D721Med (cell line): ENCODE results near the gene MIGA2.

Source experiments
- DNase-seq: peaks from one replicate; pipeline ENCODE4 v3.0.0; 2011; ENCODE audit warnings: low spot score; ENCODE audit not compliant: insufficient read length
- FAIRE-seq: peaks from 2 replicates; lab custom pipeline; 2011; peaks lifted over from hg19 to GRCh38; lab: Jason Lieb, UNC
- TF ChIP-seq, protein P1 (sequence below): IDR thresholded peaks from 2 replicates; pipeline ENCODE4 v1.5.1; 2012; ENCODE audit warnings: mild to moderate bottlenecking, control low read depth; ENCODE audit not compliant: insufficient read depth; ENCODE audit errors: missing control alignments

MIGA2 gene

GRCh38 chr9:129080601-129081387, 44.4 kb downstream of the MIGA2 start, which contains the start of gene DOLPP1:
Gene DOLPP1 (plus strand): TSS chr9:129081111. CDS start chr9:129081132, 21 bp downstream.
- DNase-seq (peak; percentile 99), FAIRE-seq (no peak)
- TF ChIP-seq, protein P1, sequence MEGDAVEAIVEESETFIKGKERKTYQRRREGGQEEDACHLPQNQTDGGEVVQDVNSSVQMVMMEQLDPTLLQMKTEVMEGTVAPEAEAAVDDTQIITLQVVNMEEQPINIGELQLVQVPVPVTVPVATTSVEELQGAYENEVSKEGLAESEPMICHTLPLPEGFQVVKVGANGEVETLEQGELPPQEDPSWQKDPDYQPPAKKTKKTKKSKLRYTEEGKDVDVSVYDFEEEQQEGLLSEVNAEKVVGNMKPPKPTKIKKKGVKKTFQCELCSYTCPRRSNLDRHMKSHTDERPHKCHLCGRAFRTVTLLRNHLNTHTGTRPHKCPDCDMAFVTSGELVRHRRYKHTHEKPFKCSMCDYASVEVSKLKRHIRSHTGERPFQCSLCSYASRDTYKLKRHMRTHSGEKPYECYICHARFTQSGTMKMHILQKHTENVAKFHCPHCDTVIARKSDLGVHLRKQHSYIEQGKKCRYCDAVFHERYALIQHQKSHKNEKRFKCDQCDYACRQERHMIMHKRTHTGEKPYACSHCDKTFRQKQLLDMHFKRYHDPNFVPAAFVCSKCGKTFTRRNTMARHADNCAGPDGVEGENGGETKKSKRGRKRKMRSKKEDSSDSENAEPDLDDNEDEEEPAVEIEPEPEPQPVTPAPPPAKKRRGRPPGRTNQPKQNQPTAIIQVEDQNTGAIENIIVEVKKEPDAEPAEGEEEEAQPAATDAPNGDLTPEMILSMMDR: no peak

DNA sequence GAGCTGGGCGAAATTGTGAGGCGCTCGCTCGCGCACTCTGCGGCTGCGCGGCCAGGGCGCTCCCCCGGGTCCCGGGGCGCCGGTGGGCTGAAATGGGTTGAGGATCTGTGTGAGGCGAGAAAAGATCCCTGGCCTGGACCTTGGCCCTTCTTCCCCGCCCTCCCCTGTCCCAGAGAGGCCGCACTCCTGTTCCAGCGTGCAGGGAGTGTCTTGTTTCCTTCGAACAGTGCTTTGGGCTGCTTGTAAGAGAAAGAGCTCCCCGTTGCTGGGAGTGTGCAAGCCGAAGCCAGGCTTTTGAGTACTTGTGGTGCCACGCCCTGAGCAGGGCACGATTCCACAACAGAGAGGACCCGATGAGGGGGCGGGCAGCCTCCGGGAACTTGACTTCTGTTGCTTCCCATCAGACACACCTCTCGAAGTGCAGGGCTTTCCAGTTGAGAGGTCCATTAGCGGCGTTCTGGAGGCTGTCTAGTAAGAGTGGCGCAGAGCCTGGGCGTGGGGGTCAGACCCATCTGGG, 45.0 kb downstream of the MIGA2 start:
- DNase-seq (peak; percentile 85), FAIRE-seq (no peak)

DNA sequence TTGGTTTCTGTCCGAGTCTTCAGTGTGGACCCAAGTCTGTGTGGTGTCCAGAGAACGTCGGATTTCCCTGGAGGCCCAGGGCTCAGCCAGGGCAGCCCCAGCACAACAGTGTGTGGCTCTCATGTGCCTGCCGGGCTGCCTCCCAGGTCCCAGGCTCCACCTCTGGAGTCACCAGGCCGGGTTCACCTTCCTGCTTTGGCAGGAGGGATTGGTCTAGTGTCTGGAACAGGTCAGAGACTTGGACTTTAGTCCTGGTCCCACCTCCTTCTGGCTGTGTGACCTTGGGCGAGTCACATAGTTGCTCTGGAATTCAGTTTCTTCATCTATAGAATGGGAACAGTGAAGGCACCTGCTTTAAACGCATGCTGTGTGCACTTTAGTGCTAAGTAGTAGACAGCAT, 47.7 kb downstream of the MIGA2 start:
- FAIRE-seq: no peak
- no peak for DNase-seq
- TF ChIP-seq, protein P1: no peak

More for the DNA sequence above, 45.0 kb downstream of the MIGA2 start:
- TF ChIP-seq, protein P1: no peak

- TF ChIP-seq, protein P1: no peak
- no peak for DNase-seq
- no peak for FAIRE-seq
Observed at GRCh38 chr9:129089246-129089645, 52.8 kb downstream of the MIGA2 start.

DNA sequence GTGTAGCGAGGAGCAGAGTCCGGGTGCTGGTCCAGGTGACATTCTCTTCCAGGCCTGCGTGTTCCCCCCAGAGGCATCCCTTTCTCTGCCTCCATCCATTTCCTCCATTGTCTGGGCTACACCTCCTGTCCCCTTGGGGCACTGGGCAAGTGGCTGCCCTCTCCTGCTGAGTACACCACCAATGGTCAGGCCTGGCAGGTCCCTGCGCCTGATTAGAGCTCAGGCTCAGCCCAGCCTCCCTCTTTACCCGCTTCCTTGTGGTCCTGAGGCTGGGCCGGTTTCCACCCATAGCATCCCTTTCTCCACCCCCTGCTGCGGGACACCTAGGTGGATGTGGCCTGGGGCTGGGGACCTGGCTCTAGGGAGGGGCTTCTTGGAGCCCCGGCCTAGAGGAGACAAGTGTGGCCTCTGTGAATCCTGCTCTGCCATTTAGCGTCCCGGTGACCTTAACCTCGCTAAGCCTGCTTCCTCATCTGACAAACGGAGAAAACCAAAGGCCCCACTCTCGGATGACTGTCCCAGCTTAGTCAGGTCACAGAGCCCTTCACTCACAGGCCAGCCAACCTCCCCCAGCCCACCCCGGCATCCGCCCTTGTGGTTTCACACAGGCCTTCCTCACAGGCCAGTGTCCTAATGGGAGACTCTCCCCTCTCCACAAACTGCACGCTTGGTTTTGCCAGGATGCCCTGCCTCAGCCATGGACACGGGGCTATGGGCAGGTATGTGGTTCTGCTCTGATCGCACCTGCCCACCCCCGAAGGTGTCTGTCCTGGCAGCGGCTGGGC, 57.4 kb downstream of the MIGA2 start:
- TF ChIP-seq, protein P1: no peak
- DNase-seq: no peak
- FAIRE-seq: no peak

GRCh38 chr9:129094387-129095169, 58.2 kb downstream of the MIGA2 start:
- DNase-seq (no peak), FAIRE-seq (no peak)
- TF ChIP-seq, protein P1: no peak
